HG03103 (cell line): Measurements from ENCODE around the gene FAM171A2.
"Not testable (repeated sequence)": the region's sequence is repeated elsewhere in the genome, so short reads cannot be mapped to it uniquely, and the experiment has no call there.

Experiments
- ATAC-seq: cut with Tn5 transposase; IDR thresholded peaks from one replicate; pipeline ENCODE4 v1.9.1; 2021; ENCODE audit warnings: low read depth; ENCODE audit not compliant: unreplicated experiment

Gene FAM171A2

GRCh38 chr17:44348234-44348987, 15.2 kb downstream of the FAM171A2 start:
- ATAC-seq, result no peak

- not testable (repeated sequence) for ATAC-seq
Observed at GRCh38 chr17:44347206-44348055, 16.2 kb downstream of the FAM171A2 start.

GRCh38 chr17:44346064-44346844, 17.4 kb downstream of the FAM171A2 start:
- ATAC-seq, result no peak

GRCh38 chr17:44345454-44346026, 18.1 kb downstream of the FAM171A2 start:
- no peak for ATAC-seq

GRCh38 chr17:44344939-44345453, 18.7 kb downstream of the FAM171A2 start, which contains the start of gene GRN:
GRN (plus strand) TSS chr17:44345302; CDS start chr17:44349165, 3,863 bp downstream.
- ATAC-seq, result peak; percentile 51

GRCh38 chr17:44343510-44344209, 20.0 kb downstream of the FAM171A2 start:
- no peak for ATAC-seq

- not testable (repeated sequence) for ATAC-seq
Observed at GRCh38 chr17:44340553-44340952, 23.1 kb downstream of the FAM171A2 start.

- ATAC-seq, result no peak
Observed at GRCh38 chr17:44338702-44339101, 25.0 kb downstream of the FAM171A2 start.

GRCh38 chr17:44335968-44336367, 27.7 kb downstream of the FAM171A2 start:
- ATAC-seq, result no peak

- ATAC-seq, result no peak
Observed at GRCh38 chr17:44335564-44335963, 28.1 kb downstream of the FAM171A2 start.

GRCh38 chr17:44334727-44335126, 28.9 kb downstream of the FAM171A2 start:
- no peak for ATAC-seq

GRCh38 chr17:44334315-44334714, 29.3 kb downstream of the FAM171A2 start:
- ATAC-seq, result no peak

- ATAC-seq, result no peak
Observed at GRCh38 chr17:44333371-44333770, 30.3 kb downstream of the FAM171A2 start.

GRCh38 chr17:44331249-44331760, 32.3 kb downstream of the FAM171A2 start:
- ATAC-seq, result no peak

GRCh38 chr17:44330263-44330662, 33.4 kb downstream of the FAM171A2 start:
- not testable (repeated sequence) for ATAC-seq

GRCh38 chr17:44329516-44329915, 34.1 kb downstream of the FAM171A2 start:
- not testable (repeated sequence) for ATAC-seq

GRCh38 chr17:44327715-44328449, 35.8 kb downstream of the FAM171A2 start:
- no peak for ATAC-seq

- peak; percentile 46 for ATAC-seq
Observed at GRCh38 chr17:44326861-44327444, 36.7 kb downstream of the FAM171A2 start.
